NOMO-1 (cell line): Measurements from ENCODE around the gene GRM4.

Source experiments
- DNase-seq, 2 experiments: peaks; one replicate each; lab custom pipeline; 2025; ENCODE audit not compliant: unreplicated experiment in 2 of 2; lab: John Stamatoyannopoulos, UW

The GRM4 gene

GRCh38 chr6:34157851-34158250, 12.0 kb upstream of the GRM4 start:
- no peak for DNase-seq

DNA sequence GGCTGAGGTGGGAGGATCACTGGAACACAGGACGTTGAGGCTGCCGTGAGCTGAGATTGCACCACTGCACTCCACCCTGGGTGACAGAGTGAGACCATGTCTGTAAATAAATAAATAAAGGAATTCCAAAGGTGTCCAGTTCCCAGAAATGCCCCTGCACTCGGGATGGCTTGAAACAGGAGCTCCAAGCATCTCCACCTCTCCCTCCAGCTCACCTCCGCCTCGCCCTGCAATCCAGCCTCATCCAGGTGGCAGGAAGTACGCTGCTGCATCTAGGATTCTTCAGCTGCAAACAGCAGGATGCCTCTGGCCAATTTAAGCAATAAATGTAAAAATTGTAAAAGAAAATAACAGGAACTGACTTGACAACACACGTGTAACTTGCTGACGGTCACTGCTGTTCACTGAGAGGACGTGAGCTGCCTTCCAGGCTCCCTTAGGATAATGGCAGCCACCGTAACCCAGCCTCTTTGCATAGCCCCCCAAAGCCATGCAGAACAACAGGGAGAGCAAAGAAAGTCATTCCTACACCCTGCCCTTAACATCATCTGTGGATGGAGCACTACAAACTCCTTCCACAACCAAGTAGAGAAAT, 11.4 kb upstream of the GRM4 start:
- DNase-seq, result no peak

GRCh38 chr6:34155471-34156300, 9.8 kb upstream of the GRM4 start:
- no peak for DNase-seq

- peak; percentile 43 to 51 for DNase-seq
Observed at GRCh38 chr6:34154668-34155447, 9.0 kb upstream of the GRM4 start.

- DNase-seq, result no peak
Observed at GRCh38 chr6:34152806-34153520, 7.1 kb upstream of the GRM4 start.

GRCh38 chr6:34152042-34152524, 6.2 kb upstream of the GRM4 start:
- DNase-seq, result no peak

DNA sequence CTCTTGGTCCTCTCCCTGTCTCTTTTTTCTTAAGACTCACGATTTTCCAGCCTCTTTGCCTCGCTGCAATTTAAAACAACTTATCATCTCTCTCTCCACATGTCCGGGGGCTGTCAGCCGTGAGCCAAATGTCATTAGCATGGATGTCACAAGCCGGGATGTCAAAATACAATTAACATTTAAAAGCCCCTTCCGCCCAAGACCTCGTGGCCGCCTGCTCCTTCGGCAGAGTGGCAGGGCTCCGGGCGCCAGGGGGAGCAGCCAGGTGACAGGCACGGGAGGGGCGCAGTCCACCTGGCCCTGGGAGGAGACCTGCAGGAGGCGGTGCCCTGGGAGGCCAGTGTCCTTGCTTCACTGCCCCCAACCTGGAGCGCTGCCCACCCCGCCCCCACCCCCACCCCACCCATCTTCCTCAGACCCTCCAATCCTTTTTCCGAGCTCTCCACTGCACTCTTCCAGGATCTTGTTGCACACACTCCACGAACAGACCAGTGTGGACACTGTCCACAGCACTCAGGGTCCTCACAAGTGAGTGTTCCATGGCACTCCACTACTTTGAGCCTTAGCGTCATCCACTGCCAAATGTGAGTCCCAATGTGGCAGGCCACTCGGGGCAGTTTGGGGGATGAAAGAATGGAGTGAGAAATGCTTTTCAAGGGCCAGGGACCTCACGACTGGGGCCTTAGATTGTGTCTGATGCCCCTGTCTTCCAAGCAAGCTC, 5.6 kb upstream of the GRM4 start:
- DNase-seq, result no peak

GRCh38 chr6:34150766-34151165, 4.9 kb upstream of the GRM4 start:
- no peak for DNase-seq

GRCh38 chr6:34149831-34150400, 4.0 kb upstream of the GRM4 start:
- no peak for DNase-seq

- DNase-seq, result no peak
Observed at GRCh38 chr6:34149452-34149810, 3.5 kb upstream of the GRM4 start.

DNA sequence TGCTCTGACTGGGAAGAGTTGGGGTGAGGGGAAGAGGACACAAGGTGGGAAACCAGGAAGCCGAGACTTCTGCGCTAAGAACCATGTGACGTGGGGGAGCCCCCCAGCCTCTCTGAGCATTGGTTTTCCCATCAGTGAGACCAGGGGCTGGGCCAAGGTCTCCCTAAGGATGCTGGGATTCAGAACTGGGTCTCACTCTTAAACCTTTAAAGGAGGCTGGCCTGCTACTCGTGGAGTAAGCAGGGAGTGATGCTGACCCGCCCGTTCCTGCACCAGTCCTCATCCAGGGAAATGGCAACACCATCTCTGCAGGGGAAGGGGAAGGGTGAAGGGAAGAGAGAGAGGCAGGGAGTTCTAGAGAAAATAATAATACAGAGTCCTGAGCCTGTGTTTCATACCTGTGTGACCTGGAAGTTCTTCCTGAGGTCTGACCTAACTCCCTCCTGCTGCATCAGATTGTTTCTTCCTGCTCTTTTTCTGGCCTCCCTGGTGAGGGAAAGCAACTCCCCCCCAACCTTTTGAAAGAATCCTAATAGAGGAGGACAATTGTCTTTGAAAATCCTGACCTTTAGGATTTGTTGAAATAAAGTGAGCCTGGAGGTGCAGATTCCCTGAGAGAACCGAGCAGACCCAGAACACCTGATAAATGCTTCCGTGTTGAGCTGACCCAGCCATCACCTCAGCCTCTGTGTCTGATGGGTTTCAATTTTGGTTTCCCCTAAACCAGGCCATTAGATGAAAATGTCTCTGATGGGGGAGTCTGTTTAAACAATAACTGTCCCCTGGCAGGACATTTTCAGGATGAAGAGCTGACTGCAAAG, 3.0 kb upstream of the GRM4 start:
- DNase-seq, result no peak

- DNase-seq, result no peak
Observed at GRCh38 chr6:34147906-34148630, 2.2 kb upstream of the GRM4 start.

- DNase-seq, result no peak
Observed at GRCh38 chr6:34146801-34147592, 1.1 kb upstream of the GRM4 start.

GRCh38 chr6:34145161-34146020, 496 bp downstream of the GRM4 start:
- DNase-seq, result no peak

GRCh38 chr6:34144581-34145160, 1.2 kb downstream of the GRM4 start:
- no peak for DNase-seq

- no peak for DNase-seq
Observed at GRCh38 chr6:34143884-34144580, 1.9 kb downstream of the GRM4 start.
